IMR-90 (cell line): Measurements from ENCODE around the gene FOXO3.

Experiments used
- CTCF ChIP-seq: conservative IDR thresholded peaks from 2 replicates; pipeline ENCODE4 v1.5.1; 2012; ENCODE audit warnings: mild to moderate bottlenecking, low read depth, low read length, improper control_type of control experiment
- NFE2L2 ChIP-seq: fragments of 150-350 bp; IDR thresholded peaks from 2 replicates; pipeline ENCODE4 v1.6.1; 2016; ENCODE audit warnings: low read depth, mild to moderate bottlenecking, low read length
- POLR2A ChIP-seq: IDR thresholded peaks from 2 replicates; pipeline ENCODE4 v1.6.1; 2012; ENCODE audit warnings: mild to moderate bottlenecking, low read depth, low read length
- RAD21 ChIP-seq: IDR thresholded peaks from 2 replicates; pipeline ENCODE4 v1.6.1; 2012; ENCODE audit warnings: low read length, improper control_type of control experiment
- RFX5 ChIP-seq: IDR thresholded peaks from 2 replicates; pipeline ENCODE4 v1.8.0; 2012; ENCODE audit warnings: low read depth, mild to moderate bottlenecking, low read length, moderate library complexity
- SMC3 ChIP-seq: fragments of 150-350 bp; IDR thresholded peaks from 2 replicates; pipeline ENCODE4 v1.6.1; 2016; ENCODE audit warnings: low read depth, mild to moderate bottlenecking, antibody characterized with exemption, low read length, moderate library complexity

GRCh38 chr6:108690326-108691049 is 129.8 kb downstream of the FOXO3 start:
- no peak for TF ChIP-seq CTCF
- no peak for TF ChIP-seq RAD21
- no peak for TF ChIP-seq RFX5
- TF ChIP-seq POLR2A = no peak
- TF ChIP-seq NFE2L2 = no peak
- TF ChIP-seq SMC3 = no peak
